GM19468 (cell line): ENCODE measurements around the gene RAB35.
"Not testable (repeated sequence)": the region's sequence is repeated elsewhere in the genome, so short reads cannot be mapped to it uniquely, and the experiment has no call there.

Experiments
- ATAC-seq: cut with Tn5 transposase; IDR thresholded peaks from one replicate; pipeline ENCODE4 v1.9.1; 2021; ENCODE audit warnings: mild to moderate bottlenecking, moderate library complexity, moderate number of reproducible peaks; ENCODE audit not compliant: unreplicated experiment; ENCODE audit errors: extremely low read depth

The RAB35 gene

GRCh38 chr12:120067084-120067869 is 49.3 kb downstream of the RAB35 start:
- no peak for ATAC-seq

- ATAC-seq = no peak
These were observed 50.2 kb downstream of the RAB35 start for GRCh38 chr12:120066341-120066740.

GRCh38 chr12:120065472-120065871 is 51.1 kb downstream of the RAB35 start:
- ATAC-seq = no peak

GRCh38 chr12:120064054-120064940 is 52.3 kb downstream of the RAB35 start:
- no peak for ATAC-seq

- ATAC-seq = no peak
These were observed 53.5 kb downstream of the RAB35 start for GRCh38 chr12:120062976-120063579.

- ATAC-seq = no peak
These were observed 54.9 kb downstream of the RAB35 start for GRCh38 chr12:120061575-120062214.

- no peak for ATAC-seq
These were observed 55.8 kb downstream of the RAB35 start for GRCh38 chr12:120060717-120061116.

GRCh38 chr12:120060196-120060595 is 56.4 kb downstream of the RAB35 start:
- ATAC-seq = no peak

- no peak for ATAC-seq
These were observed 59.8 kb downstream of the RAB35 start for GRCh38 chr12:120056739-120057138.

- ATAC-seq = no peak
These were observed 61.1 kb downstream of the RAB35 start for GRCh38 chr12:120055231-120056000.

GRCh38 chr12:120054293-120054692 is 62.3 kb downstream of the RAB35 start:
- ATAC-seq = no peak

GRCh38 chr12:120051535-120051934 is 65.0 kb downstream of the RAB35 start:
- no peak for ATAC-seq

- no peak for ATAC-seq
These were observed 67.1 kb downstream of the RAB35 start for GRCh38 chr12:120049426-120049825.

GRCh38 chr12:120048263-120048662 is 68.3 kb downstream of the RAB35 start:
- no peak for ATAC-seq

GRCh38 chr12:120047072-120047471 is 69.5 kb downstream of the RAB35 start:
- no peak for ATAC-seq

- not testable (repeated sequence) for ATAC-seq
These were observed 71.2 kb downstream of the RAB35 start for GRCh38 chr12:120045367-120045766.
